ENCODE results near the gene CMTM5.
"Not testable (repeated sequence)": the region's sequence is repeated elsewhere in the genome, so short reads cannot be mapped to it uniquely, and the experiment has no call there.

The CMTM5 gene

DNA sequence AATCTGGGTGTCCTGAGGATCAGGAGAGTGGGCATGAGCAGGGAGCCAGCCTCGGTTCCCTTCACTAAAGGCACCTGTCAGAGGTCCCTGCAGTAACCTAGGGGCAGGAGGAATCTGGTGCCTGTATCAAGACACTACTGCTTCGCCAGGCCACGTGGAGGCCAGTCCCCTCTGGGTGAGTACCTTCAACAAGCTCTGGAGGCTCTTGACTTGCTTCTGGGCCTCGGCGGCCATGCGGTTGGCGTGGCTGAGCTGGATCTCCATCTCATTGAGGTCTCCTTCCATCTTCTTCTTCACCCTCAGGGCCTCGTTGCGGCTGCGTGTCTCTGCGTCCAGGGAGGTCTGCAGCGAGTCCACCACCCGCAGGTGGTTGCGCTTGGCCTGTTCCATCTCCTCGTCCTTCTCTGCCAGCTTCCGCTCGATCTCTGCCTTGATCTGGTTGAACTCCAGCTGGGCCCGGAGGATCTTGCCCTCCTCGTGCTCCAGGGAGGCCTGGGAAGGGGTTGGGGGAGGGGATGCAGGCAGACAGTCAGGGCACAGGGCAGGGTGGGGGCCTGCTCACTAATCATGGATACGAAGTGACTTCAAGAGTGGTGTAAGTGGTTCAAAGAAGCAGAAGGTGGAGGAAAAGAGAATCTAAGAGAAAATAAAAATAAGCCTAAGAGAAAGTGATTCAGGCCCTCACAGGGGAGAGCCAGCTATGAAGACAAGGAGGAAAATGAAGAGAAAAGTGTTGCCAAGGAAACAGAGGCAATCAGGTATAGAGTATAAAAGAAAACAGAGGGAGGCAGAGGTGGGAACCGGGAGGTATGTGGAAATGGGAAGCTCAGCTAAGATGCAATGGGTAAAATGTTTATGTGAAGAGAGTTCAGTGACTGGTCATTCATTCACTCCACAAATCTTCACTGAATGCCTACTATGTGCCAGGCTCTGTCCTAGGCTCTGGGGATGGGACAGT lies 39.3 kb downstream of the CMTM5 start:
- no peak for DNase-seq

DNA sequence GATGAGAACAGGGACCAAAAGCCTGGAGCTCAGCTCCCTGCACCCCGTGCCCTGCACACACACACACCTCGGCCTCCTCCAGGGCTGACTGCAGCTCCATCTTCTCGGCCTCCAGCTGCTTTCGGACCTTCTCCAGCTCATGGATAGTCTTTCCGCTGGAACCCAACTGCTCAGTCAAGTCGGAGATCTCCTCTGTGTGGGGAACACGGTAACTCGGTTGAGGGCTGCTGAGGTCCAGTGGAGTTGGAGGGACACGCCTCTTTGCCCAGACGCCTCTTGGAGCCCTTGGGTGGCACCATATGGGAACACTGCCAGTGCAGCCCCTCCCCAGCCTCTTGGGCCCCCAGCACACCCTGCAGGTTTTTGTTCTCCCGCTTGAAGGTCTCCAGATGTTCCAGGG lies 40.0 kb downstream of the CMTM5 start:
- no peak for DNase-seq

DNA sequence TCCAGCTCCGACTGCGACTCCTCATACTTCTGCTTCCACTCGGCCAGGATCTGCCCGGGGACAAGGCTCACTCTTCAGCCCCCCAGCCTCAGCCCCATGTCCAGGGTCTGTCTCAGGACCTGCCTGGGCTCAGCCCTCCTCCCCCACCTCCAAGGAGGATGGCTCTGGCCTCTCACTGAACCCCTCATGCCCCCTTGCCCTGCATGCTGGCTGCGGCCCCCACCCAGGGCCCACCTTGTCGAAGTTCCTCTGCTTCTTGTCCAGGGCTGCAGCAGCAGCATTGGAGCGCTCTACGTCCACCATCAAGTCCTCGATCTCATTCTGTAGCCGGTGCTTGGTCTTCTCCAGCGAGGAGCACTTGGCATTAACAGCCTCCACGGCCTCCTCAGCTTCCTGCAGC lies 40.4 kb downstream of the CMTM5 start:
- DNase-seq = not testable (repeated sequence)

DNA sequence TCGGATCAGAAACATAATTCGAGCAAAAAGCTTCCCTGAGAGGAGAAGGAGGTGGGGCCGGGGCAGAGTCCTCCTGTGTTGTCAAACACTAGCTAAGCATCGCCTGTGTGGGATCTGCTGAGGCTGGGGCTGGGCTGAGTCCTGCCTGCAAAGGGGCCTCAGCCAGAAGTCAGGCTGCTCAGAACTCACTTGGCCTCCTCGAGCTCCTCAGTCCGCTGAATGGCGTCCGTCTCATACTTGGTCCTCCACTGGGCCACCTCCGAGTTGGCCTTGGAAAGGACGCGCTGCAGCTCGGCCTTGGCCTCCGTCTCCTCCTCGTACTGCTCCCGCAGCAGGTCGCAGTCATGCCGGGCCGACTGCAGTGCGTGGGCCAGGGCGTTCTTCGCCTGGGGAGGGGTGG lies 41.2 kb downstream of the CMTM5 start:
- DNase-seq = no peak

DNA sequence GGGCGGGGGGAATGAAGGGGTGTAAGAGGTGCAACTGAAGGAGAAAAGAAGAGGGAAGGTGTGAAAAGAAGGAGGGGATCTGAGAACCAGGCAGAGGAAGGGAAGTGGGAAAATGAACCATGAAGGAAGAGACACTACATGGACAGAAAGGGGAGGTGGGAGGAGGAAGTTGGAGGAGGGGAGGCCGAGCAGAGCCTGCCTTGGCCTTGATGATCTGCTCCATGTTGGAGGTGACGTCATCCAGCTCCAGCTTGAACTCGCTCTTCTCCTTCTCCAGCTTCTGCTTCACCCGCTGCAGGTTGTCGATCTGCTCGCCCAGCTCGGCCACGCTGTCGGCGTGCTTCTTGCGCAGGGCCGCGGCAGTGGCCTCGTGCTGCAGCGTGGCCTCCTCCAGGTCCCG lies 42.8 kb downstream of the CMTM5 start:
- DNase-seq = not testable (repeated sequence)

DNA sequence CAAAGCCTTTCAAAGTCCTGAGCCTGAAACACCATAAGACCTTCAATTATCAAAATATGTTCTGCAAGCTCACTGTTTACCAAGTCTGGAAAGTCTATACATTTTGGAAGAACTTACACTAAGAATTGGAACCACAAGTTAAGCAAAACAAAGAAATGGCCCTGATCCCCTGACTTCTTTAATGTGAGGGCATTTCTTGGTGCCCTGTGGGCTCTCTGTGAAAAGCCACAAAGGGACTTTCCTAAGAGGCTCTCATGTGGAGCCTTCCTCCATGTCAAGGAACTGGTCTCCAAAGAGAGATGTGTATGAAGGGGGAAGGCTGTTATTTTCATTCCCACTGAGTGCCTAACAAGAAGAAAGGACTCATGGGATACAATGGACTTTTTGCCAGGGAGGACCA lies 44.7 kb downstream of the CMTM5 start:
- DNase-seq = no peak

DNA sequence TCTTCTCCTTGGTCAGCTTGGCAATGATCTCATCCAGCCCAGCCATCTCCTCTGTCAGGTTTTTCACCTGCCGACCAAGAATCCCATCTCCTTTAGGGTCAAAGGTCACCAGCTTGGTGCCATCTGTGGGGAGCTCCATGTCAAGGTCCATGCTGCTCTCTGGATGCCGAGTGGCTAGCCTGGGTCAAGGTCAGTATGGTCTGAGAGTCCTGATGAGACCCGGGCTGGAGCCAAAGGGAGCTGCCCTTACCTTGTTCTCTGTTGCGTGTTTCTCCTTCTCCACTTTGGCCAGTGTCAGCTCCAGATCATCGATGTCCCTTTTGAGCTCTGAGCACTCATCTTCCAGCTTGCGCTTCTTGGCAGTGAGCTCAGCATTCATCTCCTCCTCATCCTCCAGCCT lies 46.8 kb downstream of the CMTM5 start:
- DNase-seq = no peak

DNA sequence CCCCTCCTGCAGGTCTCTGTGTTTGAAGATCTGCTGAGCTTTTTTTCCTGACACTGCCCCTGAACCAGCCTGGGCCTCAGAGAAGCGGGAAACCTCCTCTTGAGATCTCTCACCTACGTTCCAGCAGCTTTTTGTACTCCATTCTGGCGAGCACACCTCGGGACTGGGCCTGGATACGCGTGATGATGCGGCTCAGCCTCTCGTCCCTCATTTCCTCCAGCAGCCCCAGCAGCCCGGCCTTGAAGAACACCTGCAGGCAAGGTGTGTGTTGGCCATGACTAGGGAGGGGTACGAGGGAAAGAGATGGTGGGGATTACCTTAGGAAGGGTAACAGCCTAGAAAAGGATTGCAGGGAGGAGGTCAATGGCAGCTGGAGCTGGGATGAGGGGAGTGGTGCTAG lies 48.3 kb downstream of the CMTM5 start:
- DNase-seq = no peak

DNA sequence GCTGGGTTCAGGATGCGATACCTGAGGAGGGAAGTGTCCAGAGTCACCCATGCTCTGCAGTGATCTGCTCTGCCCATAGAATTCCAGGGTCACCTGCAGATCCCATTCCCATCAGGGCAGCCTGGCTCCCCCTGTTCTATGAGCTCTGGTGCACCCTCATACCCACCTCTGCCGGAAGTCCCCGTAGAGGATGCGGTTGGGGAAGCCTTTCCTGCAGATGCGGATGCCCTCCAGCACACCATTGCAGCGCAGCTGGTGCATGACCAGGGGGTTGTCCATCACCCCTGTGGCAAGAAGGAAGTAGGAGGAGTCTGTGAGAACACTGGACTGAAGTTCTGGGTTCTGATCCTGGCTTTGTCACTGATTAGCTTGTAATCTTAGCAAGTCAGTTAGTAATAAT lies 49.0 kb downstream of the CMTM5 start:
- not testable (repeated sequence) for DNase-seq

DNA sequence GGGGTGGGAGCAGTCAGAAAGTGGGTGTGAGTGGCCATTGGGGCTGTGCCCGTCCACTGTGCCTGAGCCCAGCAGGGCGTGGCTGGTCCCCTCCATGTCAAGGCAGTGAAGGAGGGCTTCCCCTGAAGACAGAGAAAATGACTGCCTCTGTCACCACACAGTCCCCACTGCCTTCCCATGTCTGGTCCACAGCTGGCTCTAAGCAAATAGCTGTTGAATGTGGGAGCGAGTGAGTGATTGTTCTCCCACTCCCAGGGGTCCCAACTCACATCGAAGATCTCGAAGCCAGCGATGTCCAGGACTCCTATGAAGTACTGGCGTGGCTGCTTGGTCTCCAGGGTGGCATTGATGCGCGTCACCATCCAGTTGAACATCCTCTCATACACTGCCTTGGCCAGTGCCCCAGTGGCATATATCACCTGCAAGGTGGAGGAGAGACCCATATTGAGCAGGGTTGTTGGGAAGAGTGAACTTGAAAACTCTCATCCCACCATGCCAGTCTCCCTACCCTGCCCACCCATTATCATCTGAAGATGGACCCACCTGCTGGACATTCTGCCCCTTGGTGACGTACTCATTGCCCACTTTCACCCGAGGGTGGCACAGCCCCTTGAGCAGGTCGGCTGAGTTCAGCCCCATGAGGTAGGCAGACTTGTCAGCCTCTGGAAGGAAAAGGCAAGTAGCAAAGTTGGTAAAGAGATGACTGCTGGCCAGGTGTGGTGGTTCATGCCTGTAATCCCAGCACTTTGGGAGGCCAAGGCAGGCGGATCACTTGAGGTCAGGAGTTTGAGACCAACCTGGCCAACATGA lies 52.0 kb downstream of the CMTM5 start:
- no peak for DNase-seq
